GM23338 (cell line): Measurements from ENCODE around the gene CNIH1. TPM values are rescaled to one million over a fixed set of nuclear protein-coding genes. Genes with fewer than 3 reads are reported as not detected.

ENCODE experiments used
- ATAC-seq: fragments of 200-7000 bp; cut with Tn5 transposase; 3 replicates; pipeline ENCODE4 v1.9.1; 2020
- DNase-seq: peaks from one replicate; pipeline ENCODE4 v3.0.0-alpha.2; 2015; ENCODE audit warnings: low spot score
- H2AFZ ChIP-seq: fragments of 200-600 bp; sonication (generic); 2 replicates; pipeline ENCODE4 v1.8.0; 2016; ENCODE audit warnings: antibody characterized with exemption, mild to moderate bottlenecking, moderate library complexity
- H3F3A ChIP-seq: fragments of 200-600 bp; sonication (generic); replicated peaks from 2 replicates; pipeline ENCODE4 v1.8.0; 2017; ENCODE audit warnings: antibody characterized with exemption, mixed run types, low read depth
- H3K27ac ChIP-seq: fragments of 200-600 bp; sonication (generic); 2 replicates; pipeline ENCODE4 v1.6.1; 2016; ENCODE audit warnings: low read depth
- H3K27me3 ChIP-seq: fragments of 200-600 bp; sonication (generic); 2 replicates; pipeline ENCODE4 v1.8.0; 2016; ENCODE audit warnings: mild to moderate bottlenecking, mixed run types, moderate library complexity; ENCODE audit not compliant: insufficient read depth
- H3K36me3 ChIP-seq: fragments of 200-600 bp; sonication (generic); 2 replicates; pipeline ENCODE4 v1.8.0; 2016; ENCODE audit warnings: mild to moderate bottlenecking; ENCODE audit not compliant: insufficient read depth
- H3K4me1 ChIP-seq: fragments of 200-600 bp; sonication (generic); 2 replicates; pipeline ENCODE4 v1.8.0; 2016; ENCODE audit warnings: mild to moderate bottlenecking, moderate library complexity; ENCODE audit not compliant: insufficient read depth
- H3K4me2 ChIP-seq: fragments of 200-600 bp; sonication (generic); 2 replicates; pipeline ENCODE4 v1.7.1; 2017; ENCODE audit warnings: mixed run types
- H3K4me3 ChIP-seq: fragments of 200-600 bp; sonication (generic); 2 replicates; pipeline ENCODE4 v1.6.1; 2016; ENCODE audit warnings: mixed run types
- H3K79me2 ChIP-seq: fragments of 200-600 bp; sonication (generic); replicated peaks from 2 replicates; pipeline ENCODE4 v1.8.0; 2017; ENCODE audit warnings: mild to moderate bottlenecking; ENCODE audit not compliant: insufficient read depth
- H3K9me2 ChIP-seq: fragments of 200-600 bp; sonication (generic); 2 replicates; pipeline ENCODE4 v1.8.0; 2017; ENCODE audit not compliant: insufficient read depth
- H4K20me1 ChIP-seq: fragments of 200-600 bp; sonication (generic); replicated peaks from 2 replicates; pipeline ENCODE4 v1.8.0; 2017; ENCODE audit warnings: mild to moderate bottlenecking; ENCODE audit not compliant: insufficient read depth
- H3K27ac Mint-ChIP-seq: 2 replicates; pipeline ENCODE4 v1.8.0; 2020; ENCODE audit warnings: inconsistent platforms, mild to moderate bottlenecking, moderate library complexity, mixed read lengths
- H3K27me3 Mint-ChIP-seq: 3 replicates; pipeline ENCODE4 v1.8.0; 2022; ENCODE audit warnings: low read depth, mild to moderate bottlenecking, moderate library complexity, mixed read lengths, inconsistent platforms; ENCODE audit not compliant: insufficient read depth, poor library complexity
- H3K36me3 Mint-ChIP-seq: 3 replicates; pipeline ENCODE4 v1.8.0; 2021; ENCODE audit warnings: low read depth, mild to moderate bottlenecking, inconsistent platforms, moderate library complexity, mixed read lengths
- H3K4me1 Mint-ChIP-seq: 3 replicates; pipeline ENCODE4 v1.8.0; 2020; ENCODE audit warnings: mild to moderate bottlenecking, inconsistent platforms, mixed read lengths
- H3K4me3 Mint-ChIP-seq: 3 replicates; pipeline ENCODE4 v1.8.0; 2021; ENCODE audit warnings: moderate library complexity, mild to moderate bottlenecking, inconsistent platforms, mixed read lengths
- H3K9me3 Mint-ChIP-seq: 3 replicates; pipeline ENCODE4 v1.8.0; 2020; ENCODE audit warnings: moderate library complexity, mild to moderate bottlenecking, inconsistent platforms, mixed read lengths
- CTCF ChIP-seq, 2 experiments: fragments of 200-600 bp in 1 of 2; sonication (generic) in 1 of 2; conservative IDR thresholded peaks; 2 replicates each; pipeline versions ENCODE4 v1.5.1 to v1.6.1; 2016 to 2017; ENCODE audit warnings: antibody characterized with exemption in 2 of 2, low read depth in 2 of 2, mild to moderate bottlenecking in 2 of 2, moderate library complexity in 1 of 2
- EZH2 ChIP-seq: fragments of 200-600 bp; sonication (generic); IDR thresholded peaks from one replicate; pipeline ENCODE4 v1.8.0; 2017; ENCODE audit warnings: antibody characterized with exemption, mild to moderate bottlenecking, low read depth; ENCODE audit not compliant: unreplicated experiment
- STAT1 ChIP-seq: IDR thresholded peaks from one replicate; pipeline ENCODE4 v1.6.1; 2016; ENCODE audit warnings: antibody characterized with exemption; ENCODE audit not compliant: unreplicated experiment
- ZNF114 ChIP-seq: fragments of 250-450 bp; sonication (Bioruptor Pico); IDR thresholded peaks from 2 replicates; pipeline ENCODE4 v1.5.0; 2020; ENCODE audit warnings: mild to moderate bottlenecking, moderate library complexity
- ZNF462 ChIP-seq: fragments of 250-450 bp; sonication (Bioruptor Pico); IDR thresholded peaks from 2 replicates; pipeline ENCODE4 v1.5.0; 2020; ENCODE audit warnings: mild to moderate bottlenecking, moderate library complexity
- polyA plus RNA-seq: library from polyadenylated mRNA; unstranded; fragments of >200 nt; fragmentation: Nextera tagmentation; extraction: Ambion mirVana; gene quantifications from 2 replicates; pipeline ENCODE4 v1.2.1, GENCODE V29; 2016
- total RNA-seq: library from RNA; depleted of rRNA; stranded (reverse); fragments of >200 nt; shearing (Covaris generic); gene quantifications from 2 replicates; pipeline ENCODE4 v1.2.3, GENCODE V29; 2014

The CNIH1 gene
- total and polyA plus RNA-seq, 2 experiments from 2014 or later = 135 to 172 TPM

GRCh38 chr14:54471641-54472040 lies 30.5 kb upstream of the CNIH1 start:
- Histone ChIP-seq H2AFZ (no peak overlapping the region), H3K27ac (no peak overlapping the region), H3K79me2 (no peaks in the 10 kb centered on the region), H3K9me2 (no peaks in the 10 kb centered on the region), H3K36me3 (no peaks in the 10 kb centered on the region; the same call in 1 of the 2 replicates), H3K4me3 (no peak overlapping the region), H3K4me2 (no peak overlapping the region), H3K4me1 (no peaks in the 10 kb centered on the region), H4K20me1 (no peaks in the 10 kb centered on the region; the same call in 1 of the 2 replicates), H3F3A (no peaks in the 10 kb centered on the region), H3K27me3 (no peaks in the 10 kb centered on the region)
- ATAC-seq (no peak), DNase-seq (no peak)
- Mint-ChIP-seq H3K9me3 (peaks cover 18% of the 10 kb centered on the region), H3K36me3 (peaks cover 15% of the 10 kb centered on the region), H3K4me1 (peaks cover 13% of the 10 kb centered on the region; the same call in 2 of the 3 replicates), H3K4me3 (no peak overlapping the region), H3K27ac (no peak overlapping the region), H3K27me3 (no peaks in the 10 kb centered on the region)
- TF ChIP-seq STAT1 = no peak
- no peak for TF ChIP-seq ZNF462 (CRISPR knock-in tag)
- TF ChIP-seq EZH2 = no peak
- TF ChIP-seq CTCF (conservative IDR thresholded peaks at IDR 0.05; ENCODE audit: low read depth in 2 of 2) = no peak
- no peak for TF ChIP-seq ZNF114 (CRISPR knock-in tag)
